Fibroblast of gingiva (primary cell): ENCODE results near the gene ACHE.

Experiments
- DNase-seq: peaks from one replicate; pipeline ENCODE4 v3.0.0-alpha.2; 2011; ENCODE audit warnings: low read depth

ACHE gene

GRCh38 chr7:100884736-100885439, 10.8 kb downstream of the ACHE start:
- no peak for DNase-seq

- no peak for DNase-seq
These were observed 12.7 kb downstream of the ACHE start for GRCh38 chr7:100882785-100883526.

GRCh38 chr7:100882201-100882600, 13.5 kb downstream of the ACHE start:
- DNase-seq = no peak

DNA sequence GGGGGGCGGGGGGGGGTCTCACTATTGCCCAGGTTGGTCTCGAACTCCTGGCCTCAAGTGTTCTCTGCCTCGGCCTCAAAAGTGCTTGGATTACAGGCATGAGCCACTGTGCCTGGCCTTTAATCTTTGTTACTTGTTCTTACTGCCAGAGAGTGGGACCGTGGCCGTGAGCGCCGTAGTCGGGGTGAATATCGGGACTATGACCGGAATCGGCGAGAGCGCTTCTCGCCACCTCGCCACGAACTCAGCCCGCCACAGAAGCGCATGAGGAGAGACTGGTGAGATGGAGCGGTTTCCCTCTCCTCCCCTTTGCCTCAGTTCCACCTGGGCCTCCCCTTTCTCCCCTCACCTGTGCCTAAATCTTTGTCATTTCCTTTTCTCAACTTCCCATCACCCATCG, 14.6 kb downstream of the ACHE start:
- no peak for DNase-seq

- no peak for DNase-seq
These were observed 15.0 kb downstream of the ACHE start for GRCh38 chr7:100880645-100881044.

- no peak for DNase-seq
These were observed 15.9 kb downstream of the ACHE start for GRCh38 chr7:100879685-100880261.

DNA sequence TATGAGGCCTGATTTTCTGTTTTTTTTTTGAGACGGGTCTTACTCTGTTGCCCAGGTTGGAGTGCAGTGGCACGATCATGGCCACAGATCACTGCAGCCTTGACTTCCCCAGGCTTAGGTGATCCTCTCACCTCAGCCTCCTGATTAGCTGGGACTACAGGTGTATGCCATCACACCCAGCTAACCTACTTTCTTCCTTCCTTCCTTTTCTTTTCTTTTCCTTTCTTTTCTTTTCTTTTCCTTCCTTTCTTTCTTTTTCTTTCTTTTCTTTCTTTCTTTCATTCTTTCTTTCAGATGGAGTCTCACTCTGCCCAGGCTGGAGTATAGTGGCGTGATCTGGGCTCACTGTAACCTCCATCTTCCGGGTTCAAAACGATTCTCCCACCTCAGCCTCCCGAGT, 17.0 kb downstream of the ACHE start:
- DNase-seq = no peak

DNA sequence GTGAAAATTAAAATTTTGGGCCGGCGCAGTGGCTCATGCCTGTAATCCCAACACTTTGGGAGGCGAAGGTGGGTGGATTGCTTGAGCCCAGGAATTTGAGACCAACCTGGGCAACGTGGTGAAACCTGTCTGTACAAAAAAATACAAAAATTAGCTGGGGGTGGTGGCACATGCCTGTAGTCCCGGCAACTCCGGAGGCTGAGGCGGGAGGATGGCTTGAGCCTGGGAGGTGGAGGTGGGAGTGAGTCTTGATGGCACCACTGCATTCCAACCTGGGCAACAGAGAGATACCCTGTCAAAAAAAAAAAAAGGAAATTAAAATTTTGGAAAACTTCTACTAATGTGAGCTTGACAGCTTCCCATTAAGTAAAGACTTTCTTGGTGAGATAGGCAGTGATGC, 17.7 kb downstream of the ACHE start:
- DNase-seq = no peak

DNA sequence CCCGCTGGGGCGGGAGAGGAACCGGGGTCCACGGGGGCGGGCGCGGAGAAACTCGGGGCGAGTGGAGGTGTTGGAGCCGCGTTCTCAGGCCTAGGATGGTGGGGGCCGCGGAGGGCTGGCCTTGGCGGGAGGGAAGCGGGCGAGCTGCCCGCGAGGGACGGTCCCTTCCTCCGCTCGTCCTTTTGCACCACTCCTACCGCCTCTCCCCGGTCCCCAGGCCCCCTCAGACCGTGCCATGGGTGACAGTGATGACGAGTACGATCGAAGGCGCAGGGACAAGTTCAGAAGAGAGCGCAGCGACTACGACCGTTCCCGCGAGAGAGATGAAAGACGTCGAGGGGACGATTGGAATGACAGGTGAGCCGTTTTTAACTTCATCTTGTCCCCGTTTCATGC, 20.3 kb downstream of the ACHE start:
- DNase-seq = no peak

DNA sequence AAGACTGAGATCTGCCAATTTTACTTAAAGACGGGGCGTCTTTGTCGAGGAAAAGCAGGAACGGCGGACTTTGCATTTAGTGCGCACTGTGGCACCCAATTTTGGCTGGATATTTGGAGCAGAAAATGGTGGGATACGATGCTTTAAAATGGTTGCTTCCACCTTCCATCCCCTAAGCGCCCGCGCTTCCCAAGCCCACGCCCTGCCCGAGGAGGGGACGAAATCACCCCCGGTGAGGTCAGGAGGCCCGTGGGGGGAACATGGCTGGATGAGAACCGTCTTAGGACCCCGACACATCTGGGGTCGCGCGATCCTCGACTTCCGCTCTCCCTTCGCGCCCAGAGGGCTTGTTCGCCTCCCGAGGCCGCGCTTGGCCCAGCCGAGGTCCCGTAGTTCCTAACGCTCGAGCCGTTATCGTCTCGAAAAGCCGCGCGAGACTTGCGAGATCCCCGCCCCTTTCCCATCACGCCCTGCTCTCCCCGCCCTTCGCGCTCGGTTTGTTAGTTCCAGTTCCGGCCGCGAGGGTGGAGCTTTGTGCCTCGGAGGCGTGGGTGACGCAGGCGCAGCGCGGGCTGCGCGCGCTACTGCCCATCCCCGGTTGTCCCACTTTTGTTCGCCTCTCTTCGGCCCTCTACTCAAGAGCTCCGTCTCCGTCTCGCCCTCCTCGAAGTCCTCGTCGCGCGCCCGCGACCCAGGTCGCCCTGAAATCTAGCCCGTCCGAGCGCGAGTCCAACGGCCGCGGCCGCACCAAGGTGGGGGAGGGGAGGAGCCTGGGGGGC, 20.9 kb downstream of the ACHE start, which contains the start of gene SRRT:
Gene SRRT, plus strand, starts transcription at position 527 of the 779 bp plus-strand sequence. CDS start 488 bp downstream, outside the sequence.
- peak; percentile 97 for DNase-seq

GRCh38 chr7:100874300-100874576, 21.4 kb downstream of the ACHE start:
- no peak for DNase-seq

GRCh38 chr7:100873599-100874299, 21.9 kb downstream of the ACHE start:
- no peak for DNase-seq

- DNase-seq = no peak
These were observed 27.8 kb downstream of the ACHE start for GRCh38 chr7:100867776-100868485.

DNA sequence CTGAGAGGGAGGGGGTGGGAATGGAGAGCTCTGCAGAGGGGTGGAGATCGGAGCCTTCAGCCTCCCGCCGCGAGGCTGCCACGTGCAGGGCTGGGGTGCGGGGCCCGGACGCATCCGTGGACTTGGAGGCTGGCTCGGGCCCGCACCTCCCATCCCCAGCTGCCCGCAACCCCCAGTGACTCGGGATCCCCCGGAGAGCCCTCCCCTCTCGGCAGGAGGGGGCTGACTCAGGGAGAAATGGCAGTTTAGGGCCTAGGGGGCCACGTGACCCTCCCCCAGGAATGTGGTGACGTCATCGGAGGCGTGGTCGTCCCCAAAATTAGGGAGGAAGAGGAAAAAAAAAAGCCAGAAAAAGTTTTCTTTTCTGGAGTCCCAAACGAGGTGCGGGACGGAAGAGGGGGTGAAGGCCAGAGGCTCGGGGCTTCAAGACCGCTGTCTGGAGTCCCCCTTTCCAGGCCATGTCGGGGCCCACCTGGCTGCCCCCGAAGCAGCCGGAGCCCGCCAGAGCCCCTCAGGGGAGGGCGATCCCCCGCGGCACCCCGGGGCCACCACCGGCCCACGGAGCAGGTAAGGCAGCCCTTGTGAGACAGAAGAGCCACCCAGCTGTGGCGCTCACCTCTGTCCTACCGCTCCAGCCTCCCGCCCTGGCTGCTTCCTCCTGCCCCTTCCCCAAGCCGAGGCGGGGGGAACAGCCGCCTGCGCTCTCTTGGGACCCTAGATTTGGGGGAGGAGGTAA, 28.5 kb downstream of the ACHE start, which contains the start of gene TRIP6:
Gene TRIP6, plus strand, starts transcription at position 348 of the 736 bp plus-strand sequence. Its CDS starts 111 bp downstream, at position 459.
- DNase-seq = peak; percentile 98

DNA sequence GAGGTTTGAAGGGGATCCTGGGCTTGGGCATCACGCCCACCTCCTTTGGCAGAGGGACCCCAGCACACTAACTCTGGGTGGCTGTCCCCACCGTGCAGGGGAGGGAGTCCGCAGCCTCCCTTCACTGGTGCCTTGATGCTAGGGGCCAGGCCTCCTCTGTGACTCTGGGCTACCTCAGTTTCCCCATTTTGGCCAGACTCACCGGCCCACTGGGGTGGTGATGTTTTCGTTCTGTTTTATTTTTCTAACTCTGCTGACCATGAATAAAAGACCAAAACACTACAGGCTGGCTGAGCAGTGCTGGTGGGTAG, 29.0 kb downstream of the ACHE start:
- no peak for DNase-seq

GRCh38 chr7:100865938-100866728, 29.6 kb downstream of the ACHE start:
- peak; percentile 88 for DNase-seq

DNA sequence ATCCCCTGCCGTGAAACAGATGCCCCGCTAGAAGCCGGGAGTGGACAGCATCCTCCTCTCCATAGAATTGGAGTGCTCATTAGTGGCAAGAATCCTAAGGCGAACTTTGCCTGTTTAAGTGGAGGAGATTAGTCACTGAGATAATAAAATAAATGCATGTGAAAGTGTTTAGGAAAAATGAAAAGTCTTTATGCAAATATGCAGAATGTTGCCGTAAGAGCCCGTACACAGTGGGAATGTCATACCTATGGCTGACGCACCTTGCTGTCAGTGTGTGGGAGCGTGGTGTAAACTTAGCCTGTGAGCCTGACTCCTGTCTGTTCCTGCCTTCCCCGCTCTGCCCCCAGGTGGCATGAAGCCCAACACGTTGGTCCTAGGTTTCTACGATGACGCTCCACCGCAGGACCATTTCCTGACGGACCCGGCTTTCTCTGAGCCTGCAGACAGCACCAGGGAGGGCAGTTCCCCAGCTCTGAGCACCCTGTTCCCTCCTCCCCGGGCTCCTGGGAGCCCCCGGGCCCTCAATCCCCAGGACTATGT, 30.2 kb downstream of the ACHE start:
- DNase-seq = peak; percentile 41

GRCh38 chr7:100864263-100864845, 31.3 kb downstream of the ACHE start:
- no peak for DNase-seq

DNA sequence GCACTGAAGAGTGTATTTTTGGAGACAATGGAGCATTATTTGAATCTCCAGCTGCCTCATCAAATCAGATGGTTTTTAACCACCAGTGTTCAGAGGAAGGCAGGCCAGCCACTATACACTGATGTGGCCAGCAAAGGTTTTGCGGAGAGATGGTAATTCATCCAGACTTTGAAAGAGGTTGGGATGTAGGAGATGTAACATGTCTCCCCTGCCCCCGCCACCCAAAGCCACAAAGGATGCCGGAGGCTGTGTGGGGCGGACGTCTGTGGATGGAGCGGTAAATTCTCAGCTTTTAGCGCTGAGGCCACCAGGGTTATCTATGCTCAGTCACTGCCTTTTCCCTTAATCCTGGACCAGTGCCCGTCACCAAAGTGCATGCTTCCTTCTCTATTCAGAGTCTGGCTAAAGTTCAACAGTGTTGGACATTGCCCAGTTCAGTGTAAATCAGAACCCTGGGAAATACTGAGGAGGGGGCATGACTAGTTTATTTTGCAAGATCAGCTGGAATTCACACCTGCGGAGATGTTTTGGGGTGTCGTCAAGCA, 32.2 kb downstream of the ACHE start:
- no peak for DNase-seq
